ENCODE measurements around the gene ADAMTS2.

The ADAMTS2 gene

DNA sequence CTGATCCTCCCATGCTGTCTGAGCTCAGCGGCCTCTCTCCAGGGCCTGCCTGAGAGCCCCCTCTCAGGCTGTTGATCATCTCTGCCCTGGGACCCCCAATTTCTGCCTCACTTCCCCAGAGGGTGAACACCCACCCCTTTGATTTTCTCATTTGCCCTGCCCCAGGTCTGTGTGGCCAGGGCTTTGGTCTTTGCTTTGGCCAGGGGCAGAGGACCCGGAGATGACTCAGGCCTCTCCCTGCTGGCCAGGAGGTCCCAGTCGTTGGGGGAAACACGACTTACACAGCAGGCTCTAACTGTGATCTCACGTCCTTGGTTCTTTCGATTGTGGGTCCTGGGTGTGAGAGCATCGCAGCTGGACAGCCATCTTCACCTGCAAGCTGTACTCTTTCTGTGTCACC lies 1.1 kb upstream of the ADAMTS2 start:
- in situ Hi-C loops (cut with HindIII; ENCODE audit: low sequenced_read_pairs): no loop called here

DNA sequence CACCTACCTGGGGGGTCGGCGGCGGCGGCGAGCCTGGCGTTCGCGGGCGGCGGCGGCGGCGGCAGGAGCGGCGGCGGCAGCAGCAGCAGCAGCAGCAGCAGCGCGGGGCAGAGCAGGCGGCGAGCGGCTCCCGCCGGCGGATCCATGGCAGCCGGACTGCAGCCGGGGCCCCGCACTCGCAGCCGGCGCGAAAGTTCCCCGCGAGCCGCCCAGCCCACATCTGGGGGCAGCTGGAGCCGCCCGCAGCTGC lies 153 bp downstream of the ADAMTS2 start:
- in situ Hi-C loops (cut with HindIII; ENCODE audit: low sequenced_read_pairs): no loop called here

DNA sequence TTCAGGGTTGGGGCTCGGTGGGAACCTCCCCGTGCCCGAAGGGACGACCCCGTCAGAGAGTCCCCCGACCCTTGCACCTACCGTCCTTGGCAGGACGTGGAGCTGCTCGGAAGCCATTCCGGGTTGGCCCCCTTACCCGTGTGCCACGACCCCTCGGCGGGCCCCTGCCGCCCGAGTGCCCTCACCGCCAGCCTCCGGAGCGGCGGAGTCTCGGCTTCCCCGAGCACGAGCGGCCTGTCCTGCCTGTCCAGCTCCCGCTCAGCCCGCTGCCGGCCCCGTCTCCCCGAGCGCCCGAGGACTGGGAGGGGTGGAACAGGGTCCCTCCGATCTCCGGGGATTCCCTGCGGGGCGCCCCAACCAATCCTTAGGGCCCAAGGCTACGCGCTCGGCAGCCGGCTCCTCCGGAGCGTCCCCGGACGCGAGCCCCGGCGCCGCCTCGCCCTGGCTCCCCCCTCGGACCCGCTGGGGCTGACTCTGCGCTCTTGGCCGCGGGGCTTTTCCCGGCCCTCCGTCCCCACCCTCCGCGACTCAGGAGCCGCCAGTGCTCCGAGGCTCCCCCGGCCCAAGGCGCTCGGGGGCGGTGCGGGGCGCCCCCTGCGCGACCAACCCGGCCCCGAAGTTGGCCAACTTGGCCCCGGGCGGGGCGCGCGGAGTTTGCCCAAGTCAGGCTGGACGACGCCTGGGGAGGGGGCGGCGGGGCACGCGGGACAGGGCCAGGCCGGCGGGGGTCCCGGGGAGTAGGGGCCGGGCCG lies 654 bp downstream of the ADAMTS2 start:
- in situ Hi-C loops (cut with HindIII; ENCODE audit: low sequenced_read_pairs): no loop called here

DNA sequence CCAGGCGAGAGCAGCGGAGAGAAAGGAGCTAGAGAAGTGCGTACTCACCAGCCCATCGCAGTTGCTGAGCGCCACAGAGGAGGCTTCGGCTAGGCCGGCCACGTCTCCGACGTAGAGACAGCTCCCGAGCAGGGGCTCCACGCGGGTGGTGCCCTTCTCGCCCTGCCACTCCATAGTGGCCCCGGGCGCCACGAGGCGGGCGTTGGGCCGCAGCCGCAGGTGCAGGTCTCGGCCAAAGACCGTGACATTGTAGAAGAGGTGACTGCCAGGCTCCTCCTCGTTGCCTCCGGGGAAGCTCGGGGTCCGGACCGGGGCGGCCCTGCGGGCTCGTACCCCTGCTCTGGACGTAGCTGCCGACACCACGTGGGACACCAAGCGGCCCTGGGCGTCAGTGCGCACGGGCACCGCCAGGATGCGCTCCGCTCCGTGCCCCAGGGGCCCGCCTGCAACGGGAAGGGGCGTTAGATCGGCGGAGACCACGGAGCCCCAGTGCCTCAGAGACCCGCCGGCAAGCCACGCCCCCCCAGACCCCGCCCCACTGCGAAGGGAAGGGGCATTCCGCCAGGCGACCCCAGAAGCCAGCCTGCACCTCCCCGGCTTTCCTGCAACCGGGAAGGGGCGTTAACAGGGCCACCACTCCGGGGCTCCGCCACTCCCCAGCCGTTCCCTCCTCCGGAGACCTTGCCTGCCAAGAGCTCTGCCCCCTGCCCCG lies 1.4 kb downstream of the ADAMTS2 start:
- in situ Hi-C loops (cut with HindIII; ENCODE audit: low sequenced_read_pairs): no loop called here

DNA sequence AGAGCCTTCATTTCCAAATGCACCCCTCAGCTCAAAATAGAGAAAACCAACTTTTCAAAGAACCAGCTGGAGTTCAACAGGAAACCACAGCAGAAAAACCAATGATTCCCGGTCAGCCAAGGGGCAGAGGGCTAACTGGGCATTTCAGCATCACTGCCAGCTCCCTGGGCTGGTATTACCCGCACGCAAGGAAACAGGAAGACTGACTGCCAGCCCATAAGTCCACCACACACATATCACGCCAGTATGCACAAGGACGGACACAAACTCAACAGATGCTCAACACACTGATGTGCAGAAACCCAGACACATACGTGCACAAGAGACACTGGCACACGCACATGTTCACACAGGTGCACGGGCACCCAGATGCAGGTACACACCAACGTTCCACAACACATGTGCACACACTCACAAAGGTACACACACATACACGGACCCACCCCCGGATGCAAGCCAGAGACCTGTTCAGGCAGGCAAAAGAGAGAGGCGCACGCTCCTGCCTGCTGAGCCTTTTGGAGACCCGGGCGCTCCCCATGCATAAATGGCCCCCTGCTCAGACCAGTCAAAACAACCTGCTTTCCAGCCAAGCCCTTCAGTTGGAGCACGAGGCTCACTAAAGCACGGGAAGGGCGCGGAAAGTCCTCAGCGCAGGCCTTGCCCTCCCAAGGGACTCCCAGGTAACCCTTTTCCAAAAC lies 2.1 kb downstream of the ADAMTS2 start:
- in situ Hi-C loops (cut with HindIII; ENCODE audit: low sequenced_read_pairs): no loop called here

DNA sequence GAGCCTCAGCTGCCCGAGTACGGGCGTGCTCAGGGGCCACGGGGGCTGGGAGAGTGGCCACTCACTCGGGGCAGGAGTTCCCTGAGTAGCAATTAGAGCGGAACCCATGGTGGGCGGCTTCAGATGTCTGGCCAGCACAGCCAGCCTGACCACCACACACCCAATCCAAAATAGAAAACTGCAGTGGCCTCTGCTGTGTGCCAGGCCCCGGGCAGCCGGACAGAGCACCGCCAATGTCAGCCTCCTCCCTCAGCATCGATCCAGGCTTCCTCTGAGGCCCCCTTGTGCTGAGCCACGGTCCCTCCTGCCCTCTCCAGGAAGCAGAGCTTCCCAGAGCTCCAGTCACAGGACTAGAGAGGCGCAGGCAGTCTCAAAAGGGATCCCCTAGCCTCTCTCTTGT lies 2.7 kb downstream of the ADAMTS2 start:
- in situ Hi-C loops (cut with HindIII; ENCODE audit: low sequenced_read_pairs): no loop called here

DNA sequence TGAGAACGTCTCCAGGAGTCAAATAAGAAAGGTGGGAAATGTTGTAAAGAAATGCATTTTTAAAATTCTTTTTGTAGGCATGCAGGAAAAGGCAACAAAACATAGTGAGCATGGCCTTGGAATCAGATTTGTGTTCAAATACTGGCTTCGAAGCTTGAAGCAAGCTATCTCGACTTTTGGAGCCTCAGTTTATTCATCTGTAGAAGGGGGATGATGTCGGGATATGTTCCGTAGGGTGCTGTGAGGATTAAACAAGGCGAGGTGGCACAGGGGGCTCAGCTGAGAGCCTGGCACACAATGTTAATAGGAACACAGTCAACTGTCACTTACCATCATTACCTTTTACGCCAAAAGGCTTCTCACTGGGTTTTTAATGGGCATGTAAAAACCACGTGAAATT lies 4.8 kb downstream of the ADAMTS2 start:
- in situ Hi-C loops (cut with HindIII; ENCODE audit: low sequenced_read_pairs): no loop called here

DNA sequence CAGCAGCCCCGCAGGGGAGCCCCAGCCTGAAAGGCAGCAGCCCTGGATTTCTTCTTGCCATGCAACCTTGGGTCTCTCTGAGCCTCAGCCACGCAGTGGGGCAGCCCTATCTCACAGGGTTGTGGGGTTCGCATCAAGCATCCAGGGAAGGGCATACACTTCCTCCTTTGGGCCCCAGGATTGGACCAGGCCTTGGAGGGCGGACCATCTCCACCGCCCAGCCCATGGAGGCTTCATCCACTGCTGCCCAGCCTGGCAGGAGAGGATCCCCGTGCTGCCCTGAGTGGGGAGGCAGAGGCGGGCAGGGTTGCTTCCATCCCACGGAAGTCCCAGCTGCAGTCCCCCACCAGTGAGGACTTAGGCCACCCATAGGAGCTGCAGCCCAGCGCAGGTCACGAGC lies 5.3 kb downstream of the ADAMTS2 start:
- in situ Hi-C loops (cut with HindIII; ENCODE audit: low sequenced_read_pairs): no loop called here

DNA sequence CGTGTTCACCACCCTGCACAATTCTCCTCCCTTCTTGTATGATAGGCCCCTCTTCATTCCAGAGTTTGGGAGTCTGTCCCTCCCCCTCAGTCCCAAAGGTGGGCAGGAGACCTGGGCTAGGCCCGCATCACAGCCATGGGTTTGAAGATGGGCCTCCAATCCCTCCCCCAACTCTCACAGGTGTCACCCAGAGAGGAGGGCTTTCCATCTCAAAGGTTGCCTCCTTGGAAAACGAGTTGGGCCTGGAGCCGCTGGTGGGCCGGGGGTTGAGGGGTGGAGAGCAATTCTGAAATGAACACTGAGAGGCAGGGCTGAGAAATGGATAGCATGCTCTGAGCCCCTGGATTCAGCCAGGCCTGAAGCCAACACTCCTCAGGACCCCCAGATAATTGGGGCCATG lies 6.2 kb downstream of the ADAMTS2 start:
- in situ Hi-C loops (cut with HindIII; ENCODE audit: low sequenced_read_pairs): no loop called here

DNA sequence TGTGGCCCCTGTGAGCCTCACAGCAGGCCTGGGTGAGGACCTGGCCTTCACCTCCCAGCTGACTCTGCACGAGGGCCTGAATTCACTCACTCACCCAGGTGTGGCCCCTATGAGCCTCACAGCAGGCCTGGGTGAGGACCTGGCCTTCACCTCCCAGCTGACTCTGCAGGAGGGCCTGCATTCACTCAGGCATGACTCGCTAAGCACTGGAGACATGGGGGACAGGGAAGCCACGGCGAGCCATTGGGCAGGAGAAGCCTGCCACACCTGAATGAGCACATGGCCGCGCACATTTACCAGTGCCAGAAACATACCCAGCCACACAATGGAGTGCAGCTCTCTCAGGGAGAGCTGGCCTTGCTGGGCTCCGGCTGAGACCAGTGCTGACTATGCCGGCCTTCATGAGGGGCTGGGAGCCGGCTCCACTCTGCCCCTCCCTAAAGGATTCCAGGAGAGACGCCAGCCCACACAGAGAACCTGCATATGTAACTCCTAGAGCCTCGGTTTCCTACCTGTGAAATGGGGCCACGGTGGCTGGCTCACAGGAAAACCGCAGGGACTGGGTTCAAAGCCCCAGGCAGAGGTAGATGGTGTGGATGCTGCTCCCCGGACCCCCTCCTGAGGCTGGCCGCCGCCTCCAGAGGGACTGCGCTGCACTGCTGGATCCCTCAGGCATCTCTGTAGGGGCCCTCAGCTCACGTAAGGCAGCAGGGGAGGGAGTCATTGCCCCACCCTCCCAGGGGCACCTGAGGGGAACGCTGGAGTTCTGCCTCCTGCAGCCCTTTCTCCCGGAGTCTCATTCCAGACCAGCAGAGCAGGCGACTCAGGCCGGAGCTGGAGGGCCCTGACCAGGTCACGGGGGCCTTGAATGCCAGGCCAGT lies 7.2 kb downstream of the ADAMTS2 start:
- in situ Hi-C loops (cut with HindIII; ENCODE audit: low sequenced_read_pairs): no loop called here

DNA sequence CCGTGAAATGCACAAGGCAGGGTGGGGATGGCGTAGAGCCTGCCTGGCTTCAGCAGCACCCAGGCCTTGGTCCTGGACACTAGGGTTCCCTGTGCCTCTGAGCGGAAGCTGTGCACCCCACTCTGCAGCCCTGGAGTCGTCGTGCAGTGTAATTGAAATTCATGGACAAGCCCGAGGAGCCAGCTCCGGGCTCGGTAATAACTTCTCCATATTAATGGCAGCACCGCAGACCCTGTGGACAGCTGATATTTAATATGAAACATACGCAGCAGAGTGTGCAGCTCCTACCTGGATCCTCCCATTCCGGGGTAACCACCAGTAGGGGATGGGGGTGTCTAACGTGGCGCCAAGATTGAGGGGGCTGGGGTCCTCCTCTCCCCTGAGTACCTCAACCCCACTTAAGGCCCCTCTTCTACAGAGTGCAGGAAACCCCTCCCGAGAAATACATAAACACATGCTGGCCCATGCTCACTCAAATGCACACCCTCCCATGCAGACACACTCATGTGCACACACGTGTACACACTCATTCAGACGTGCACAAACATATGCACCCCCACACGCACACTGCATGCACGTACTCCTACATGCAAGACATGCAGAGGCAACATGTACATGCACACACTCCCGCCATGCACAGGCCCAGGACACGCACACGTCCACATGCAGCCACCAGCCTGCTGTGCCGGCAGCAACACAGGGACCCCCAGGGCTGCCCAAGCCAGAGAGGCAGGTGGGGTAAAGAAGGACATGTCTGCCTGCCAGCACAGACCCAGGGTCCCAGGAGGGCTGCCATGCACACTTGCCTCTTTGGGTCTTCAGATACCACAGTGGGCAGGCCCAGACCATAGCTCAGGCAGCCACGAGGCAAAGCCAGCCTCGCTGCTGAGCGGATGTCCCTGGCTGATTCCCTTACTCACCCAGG lies 8.1 kb downstream of the ADAMTS2 start:
- in situ Hi-C loops (cut with HindIII; ENCODE audit: low sequenced_read_pairs): no loop called here

DNA sequence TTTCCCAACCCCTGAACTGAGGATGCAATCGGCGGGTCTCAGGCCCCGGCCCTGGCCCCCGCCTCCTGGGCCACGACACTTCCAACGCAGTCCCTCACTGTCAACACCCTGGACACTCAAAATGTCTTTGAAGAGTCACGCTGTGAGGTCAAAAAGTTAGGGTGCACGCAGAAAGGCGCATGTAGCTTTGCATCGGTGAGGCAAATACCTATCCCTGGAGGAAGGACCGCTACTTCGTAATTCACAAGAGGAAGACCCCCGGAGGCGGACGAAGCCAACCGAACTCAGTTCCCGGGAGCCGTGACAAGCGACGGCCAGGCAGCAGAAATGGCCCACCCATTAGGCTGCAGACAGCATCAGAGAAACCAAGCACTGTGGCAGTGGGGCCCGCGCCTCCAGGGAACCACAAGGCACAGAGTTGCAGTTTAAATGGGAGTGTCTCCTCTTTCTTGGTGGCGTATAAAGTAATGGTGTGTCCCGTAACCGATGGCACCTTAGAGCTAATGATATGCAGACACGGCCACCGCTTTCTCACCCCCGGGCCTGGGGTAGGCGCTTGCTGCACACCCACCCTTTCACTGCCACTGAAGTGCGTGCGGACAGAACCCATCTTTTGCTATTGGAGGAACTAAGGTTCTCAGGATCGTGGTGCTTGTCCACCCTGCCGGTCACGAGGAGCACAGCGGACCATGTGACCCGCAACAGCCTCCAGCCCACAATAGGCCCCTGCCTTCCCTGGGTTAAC lies 9.0 kb downstream of the ADAMTS2 start:
- in situ Hi-C loops (cut with HindIII; ENCODE audit: low sequenced_read_pairs): no loop called here

DNA sequence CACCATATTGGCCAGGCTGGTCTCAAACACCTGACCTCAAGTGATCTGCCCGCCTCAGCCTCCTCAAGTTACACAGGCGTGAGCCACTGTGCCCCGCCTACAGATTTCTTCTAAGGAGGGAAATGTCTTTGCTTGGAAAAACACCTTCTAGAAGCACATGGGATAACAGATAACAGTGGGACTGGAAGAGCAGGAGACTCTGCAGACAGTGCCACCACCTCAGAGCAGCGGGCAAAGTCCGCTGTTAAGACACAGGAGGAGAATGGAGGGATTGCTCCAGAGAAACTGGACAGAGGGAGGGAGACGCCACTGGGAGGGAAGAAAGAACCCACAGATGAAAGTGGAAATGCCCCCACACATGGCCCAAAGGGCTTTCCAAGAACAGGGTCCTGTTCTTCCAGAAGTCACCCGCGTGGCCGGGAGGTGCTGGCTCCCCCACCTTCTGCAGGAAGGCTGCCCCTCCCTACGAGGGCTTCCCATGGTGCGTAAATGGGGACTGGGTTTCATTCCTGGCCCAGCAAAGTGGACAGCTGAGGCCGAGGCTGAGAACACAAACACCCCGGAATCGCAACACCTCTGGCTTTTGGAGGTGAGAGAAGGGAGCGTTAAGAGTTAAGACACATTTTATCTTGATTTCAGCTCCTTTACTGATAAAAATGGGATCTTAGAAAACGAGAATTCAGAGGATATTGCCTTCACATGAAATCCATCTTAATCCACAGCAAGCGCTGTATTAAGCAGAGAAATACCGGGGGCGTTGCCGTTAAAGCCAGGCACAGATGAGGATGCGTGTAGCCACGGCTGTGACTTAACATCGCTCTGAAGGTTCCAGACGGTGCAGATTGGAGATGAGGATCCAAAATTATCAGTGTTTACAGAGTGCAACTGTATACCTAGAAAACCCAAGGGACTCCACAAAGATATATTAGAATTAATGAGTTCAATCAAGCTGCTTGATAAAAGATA lies 11.2 kb downstream of the ADAMTS2 start:
- in situ Hi-C loops (cut with HindIII; ENCODE audit: low sequenced_read_pairs): no loop called here

DNA sequence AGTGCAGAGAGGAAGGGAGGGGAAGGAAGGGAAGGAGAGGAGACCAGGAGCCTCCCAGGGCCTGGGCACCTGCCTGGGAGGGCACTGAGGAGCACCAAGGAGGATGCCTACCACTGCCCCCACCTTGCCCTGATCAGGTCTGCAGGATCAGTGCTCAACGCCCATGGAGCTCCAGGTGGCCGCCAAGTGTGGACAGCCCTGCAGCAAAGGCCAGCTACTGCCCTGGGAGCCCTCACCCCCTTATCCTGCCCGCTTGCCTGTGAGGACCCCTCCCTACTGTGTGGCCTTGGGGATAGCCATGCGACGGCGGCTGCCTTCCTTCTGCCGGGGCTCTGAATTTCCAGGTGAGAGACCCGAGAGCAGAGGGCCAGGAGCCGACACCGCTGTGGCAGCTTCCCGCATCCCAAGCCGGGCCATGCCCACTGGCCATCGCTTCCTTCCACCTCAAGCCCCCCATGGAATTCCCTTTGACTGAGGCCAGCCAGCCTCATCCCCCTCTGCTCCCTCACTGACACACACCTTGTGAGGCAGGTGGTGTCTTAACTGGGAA lies 12.4 kb downstream of the ADAMTS2 start:
- in situ Hi-C loops (cut with HindIII; ENCODE audit: low sequenced_read_pairs): no loop called here

DNA sequence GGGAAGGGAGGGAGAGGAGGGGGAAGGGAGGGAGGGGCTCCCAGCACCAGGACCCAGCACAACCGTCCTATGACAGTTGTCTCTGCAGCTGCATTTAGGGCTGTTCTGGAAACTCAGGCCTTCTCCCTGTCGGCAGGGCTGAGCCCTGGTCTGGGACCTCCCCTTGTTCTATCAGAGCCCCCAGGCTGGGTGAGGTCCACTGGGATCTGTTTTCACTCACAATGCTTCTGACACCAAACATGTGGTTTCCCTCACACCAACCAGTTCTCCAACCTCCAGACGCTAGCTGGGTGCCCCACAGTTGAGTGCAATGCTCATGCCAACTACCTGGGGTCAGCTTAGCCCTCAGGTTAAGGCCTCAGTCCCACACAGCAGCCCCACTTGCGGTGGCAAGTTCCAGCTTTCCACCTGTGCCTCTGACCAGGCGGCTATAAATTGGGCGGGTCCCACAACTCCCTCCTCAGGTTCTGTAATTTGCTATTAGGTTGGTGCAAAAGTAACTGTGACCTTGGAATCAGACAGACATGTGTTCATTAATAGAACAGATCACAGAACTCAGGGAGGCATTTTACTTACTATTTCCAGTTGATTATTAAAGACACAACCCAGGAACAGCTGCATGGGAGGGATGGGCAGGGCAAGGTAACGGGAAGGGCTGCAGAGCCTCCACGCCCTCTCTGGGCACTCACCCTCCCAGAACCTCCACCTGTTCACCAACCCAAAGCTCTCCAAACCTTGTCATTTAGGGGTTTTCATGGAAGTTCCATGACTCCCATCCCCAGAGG lies 13.5 kb downstream of the ADAMTS2 start:
- in situ Hi-C loops (cut with HindIII; ENCODE audit: low sequenced_read_pairs): no loop called here

DNA sequence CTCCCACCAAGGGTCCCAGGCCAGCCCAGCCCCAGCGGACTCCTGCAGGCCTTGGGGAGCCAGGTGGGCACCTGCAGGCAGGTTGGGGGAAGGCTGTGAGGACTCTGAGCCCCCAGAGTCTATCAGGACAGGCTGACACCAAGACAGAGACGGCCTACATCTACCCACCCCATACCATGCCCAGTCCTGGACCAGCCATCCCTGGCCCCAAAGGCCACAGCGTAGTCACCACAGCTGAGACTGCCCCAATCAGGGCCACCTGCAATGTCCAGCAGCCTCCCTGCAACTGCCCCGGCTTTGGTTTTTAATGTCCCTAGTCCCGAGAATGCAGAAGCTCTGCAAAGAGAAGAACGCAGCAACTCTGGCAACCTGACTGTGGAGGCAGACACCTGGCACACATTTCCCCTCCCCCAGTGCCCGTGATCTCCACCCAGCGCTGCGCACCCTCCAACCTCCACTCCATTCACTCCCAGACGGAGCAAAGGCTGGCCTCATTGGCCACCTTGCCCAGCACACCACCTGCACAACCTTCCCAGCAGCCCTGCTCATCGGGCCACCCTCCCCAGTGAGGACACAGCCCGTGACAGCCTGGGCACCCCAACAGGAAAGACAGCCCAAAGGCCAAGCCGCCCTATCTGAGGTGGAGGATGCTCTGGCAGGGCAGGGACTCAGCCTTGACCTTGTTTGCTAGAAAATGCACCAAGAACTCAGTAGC lies 14.9 kb downstream of the ADAMTS2 start:
- in situ Hi-C loops (cut with HindIII; ENCODE audit: low sequenced_read_pairs): no loop called here

DNA sequence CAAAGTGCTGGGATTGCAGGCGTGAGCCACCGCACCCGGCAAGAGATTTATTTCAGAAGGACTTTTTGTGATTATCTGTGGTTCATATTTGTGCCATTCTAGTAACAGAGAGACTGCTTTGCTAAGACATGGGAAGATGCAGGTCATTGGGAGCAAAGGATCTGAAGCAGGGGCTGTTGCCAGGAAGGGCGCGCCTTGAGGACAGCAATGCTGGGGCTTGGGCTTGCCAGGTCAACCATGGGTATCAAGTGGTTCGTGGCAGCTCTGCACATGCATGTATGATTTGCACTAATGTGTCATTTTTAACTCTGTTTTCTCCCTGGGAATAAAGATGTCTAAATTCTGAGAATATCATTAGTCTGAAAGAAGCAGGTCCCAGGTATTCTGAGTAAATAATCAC lies 17.0 kb downstream of the ADAMTS2 start:
- in situ Hi-C loops (cut with HindIII; ENCODE audit: low sequenced_read_pairs): no loop called here
